ENCODE results near the gene NTSR2. TPM values are rescaled to one million over a fixed set of nuclear protein-coding genes. Genes with fewer than 3 reads are reported as not detected.

The NTSR2 gene
- total and polyA plus RNA-seq, 4 donors: not detected

GRCh38 chr2:11629851-11630250 lies 40.1 kb downstream of the NTSR2 start:
- no peak overlapping the region for H3K4me3 ChIP-seq (ENCODE audit: low read depth in 1 of 3, low read length in 3 of 3)
- H3K9ac ChIP-seq (ENCODE audit: low read depth in 1 of 2, low read length in 2 of 2): no peak overlapping the region
- peaks cover 0 to 2% (median 0%) of the 10 kb centered on the region in 4 donors for H3K9me3 ChIP-seq (ENCODE audit: control insufficient read depth in 4 of 4, low read length in 3 of 4)
- WGBS: 93% methylated on average over 11 of the region's 11 CpGs
- no peak overlapping the region for H3K27ac ChIP-seq (ENCODE audit: low read depth in 1 of 2, low read length in 2 of 2)
- TF ChIP-seq ZBTB33 (IDR thresholded peaks at IDR 0.05) (no peak), YY1 (IDR thresholded peaks at IDR 0.05) (no peak), MAX (IDR thresholded peaks at IDR 0.05) (no peak), FOXA2 (IDR thresholded peaks at IDR 0.05) (no peak), ATF3 (IDR thresholded peaks at IDR 0.05) (no peak), HNF4A (conservative IDR thresholded peaks at IDR 0.05) (no peak), RXRA (IDR thresholded peaks at IDR 0.05) (no peak)
- H3K27me3 ChIP-seq (ENCODE audit: control insufficient read depth in 4 of 4, insufficient read depth in 4 of 4, low read length in 3 of 4): no peaks in the 10 kb centered on the region
- no peaks in the 10 kb centered on the region for H3K4me1 ChIP-seq (ENCODE audit: control insufficient read depth in 4 of 4, insufficient read depth in 4 of 4, low read length in 3 of 4)
- peaks cover 0 to 15% (median 4%) of the 10 kb centered on the region in 4 donors for H3K36me3 ChIP-seq (ENCODE audit: control insufficient read depth in 4 of 4, insufficient read depth in 3 of 4, low read depth in 1 of 4, low read length in 3 of 4)
- no peak for DNase-seq (ENCODE audit: low spot score)

- no peak overlapping the region for H3K4me3 ChIP-seq (ENCODE audit: low read depth in 1 of 3, low read length in 3 of 3)
- no peaks in the 10 kb centered on the region for H3K27me3 ChIP-seq (ENCODE audit: control insufficient read depth in 4 of 4, insufficient read depth in 4 of 4, low read length in 3 of 4)
- WGBS: 92% methylated on average over 11 of the region's 11 CpGs
- TF ChIP-seq RAD21 (IDR thresholded peaks at IDR 0.05) (no peak), TAF1 (conservative IDR thresholded peaks at IDR 0.05) (no peak), ATF3 (IDR thresholded peaks at IDR 0.05) (no peak), EGR1 (IDR thresholded peaks at IDR 0.05; ENCODE audit: low read depth in 2 of 2) (no peak), MAX (IDR thresholded peaks at IDR 0.05) (no peak), SP1 (IDR thresholded peaks at IDR 0.05) (no peak), JUND (IDR thresholded peaks at IDR 0.05) (no peak), FOXA2 (IDR thresholded peaks at IDR 0.05) (no peak), ZBTB33 (IDR thresholded peaks at IDR 0.05) (no peak), FOXA1 (IDR thresholded peaks at IDR 0.05) (no peak), CTCF (IDR thresholded peaks at IDR 0.05; ENCODE audit: low read depth, low read length, missing input control) (no peak), HNF4A (conservative IDR thresholded peaks at IDR 0.05) (no peak), REST (IDR thresholded peaks at IDR 0.05) (no peak), RXRA (IDR thresholded peaks at IDR 0.05) (no peak), YY1 (IDR thresholded peaks at IDR 0.05) (no peak), HNF4G (IDR thresholded peaks at IDR 0.05) (no peak), GABPA (IDR thresholded peaks at IDR 0.05 in 1 of 2, conservative IDR thresholded peaks at IDR 0.05 in 1 of 2) (no peak), NR2F2 (IDR thresholded peaks at IDR 0.05) (no peak)
- H3K9ac ChIP-seq (ENCODE audit: low read depth in 1 of 2, low read length in 2 of 2): no peak overlapping the region
- no peak overlapping the region for H3K27ac ChIP-seq (ENCODE audit: low read depth in 1 of 2, low read length in 2 of 2)
- DNase-seq (ENCODE audit: low spot score): no peak
- H3K36me3 ChIP-seq (ENCODE audit: control insufficient read depth in 4 of 4, insufficient read depth in 3 of 4, low read depth in 1 of 4, low read length in 3 of 4): peaks cover 0 to 12% (median 4%) of the 10 kb centered on the region in 4 donors
- H3K9me3 ChIP-seq (ENCODE audit: control insufficient read depth in 4 of 4, low read length in 3 of 4): peaks cover 0 to 2% (median 0%) of the 10 kb centered on the region in 4 donors
- no peaks in the 10 kb centered on the region for H3K4me1 ChIP-seq (ENCODE audit: control insufficient read depth in 4 of 4, insufficient read depth in 4 of 4, low read length in 3 of 4)
Measured at GRCh38 chr2:11629215-11629614, 40.8 kb downstream of the NTSR2 start.
